ENCODE measurements around the gene DLGAP1.

- TF ChIP-seq CTCF (IDR thresholded peaks at IDR 0.05) (no peak), POLR2A (IDR thresholded peaks at IDR 0.05) (no peak)
These were observed 870.1 kb downstream of the DLGAP1 start for GRCh38 chr18:3584897-3585460.

Measured in breast epithelium (tissue), 3 donors.